Tibial artery (tissue), 4 donors: ENCODE measurements around the gene CCDC93.

Source experiments
- DNase-seq, 2 donors: peaks; one replicate each; pipeline ENCODE4 v3.0.0-alpha.2; 2019
- H3K27ac ChIP-seq, 2 donors: fragments of 200-600 bp; sonication (generic) in 1 of 2; 1 replicate in 1 of 2; 2 replicates in 1 of 2; pipeline ENCODE4 v1.5.1; 2018 to 2019; ENCODE audit warnings: mild to moderate bottlenecking in 1 of 2
- H3K27me3 ChIP-seq, 2 donors: fragments of 200-600 bp; sonication (generic) in 1 of 2; one replicate each; pipeline versions ENCODE4 v1.5.1 to v1.6.0; 2016 to 2019
- H3K36me3 ChIP-seq, 3 donors: fragments of 200-600 bp; sonication (generic) in 2 of 3; one replicate each; pipeline ENCODE4 v1.5.1; 2016 to 2019; ENCODE audit warnings: mild to moderate bottlenecking in 2 of 3
- H3K4me1 ChIP-seq, 4 donors: fragments of 200-600 bp; sonication (generic) in 2 of 4; 1 replicate in 3 of 4; 2 replicates in 1 of 4; pipeline ENCODE4 v1.5.1; 2016 to 2019
- H3K4me3 ChIP-seq, 2 donors: fragments of 200-600 bp; sonication (generic) in 1 of 2; 1 replicate in 1 of 2; 2 replicates in 1 of 2; pipeline ENCODE4 v1.5.1; 2018 to 2019; ENCODE audit warnings: mild to moderate bottlenecking in 2 of 2
- H3K9me3 ChIP-seq, 3 donors: fragments of 200-600 bp; sonication (generic) in 1 of 3; one replicate each; pipeline ENCODE4 v1.5.1; 2016 to 2019
- CTCF ChIP-seq, 2 experiments: fragments of 200-600 bp in 1 of 2; fragments of 450-650 bp in 1 of 2; IDR thresholded peaks; one replicate each; pipeline ENCODE4 v1.5.1; 2017 to 2019; ENCODE audit warnings: antibody characterized with exemption in 2 of 2, mild to moderate bottlenecking in 1 of 2, moderate library complexity in 1 of 2
- intact Hi-C: fragments of 100-400 bp; cut with DNase I; formaldehyde crosslinking; loops from one replicate; pipeline ENCODE4 v1.15.0; 2023; ENCODE audit warnings: low total_unique reads

Gene CCDC93

DNA sequence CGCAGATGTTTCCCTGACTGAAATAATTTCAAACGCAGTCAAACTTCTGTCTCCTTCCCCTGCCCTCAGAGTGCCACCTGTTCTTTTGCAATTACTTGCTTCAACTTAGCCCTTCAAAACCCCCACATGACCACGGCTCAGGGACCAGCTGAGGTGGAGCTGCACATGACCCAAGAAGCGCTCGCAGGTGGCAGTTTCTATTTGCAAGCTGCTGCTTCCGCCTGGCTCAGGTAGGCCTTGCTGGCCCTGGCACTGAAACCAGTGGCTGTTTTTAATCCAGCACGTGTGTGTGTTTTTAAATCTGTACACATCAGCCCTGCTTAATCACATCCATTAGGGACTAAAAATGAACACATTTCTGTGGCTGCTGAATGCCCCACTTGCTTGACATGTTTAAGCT, 95.3 kb downstream of the CCDC93 start:
- no peak for DNase-seq
- Histone ChIP-seq H3K27me3 (no peaks in the 10 kb centered on the region), H3K9me3 (peaks cover 0 to 8% (median under 1%) of the 10 kb centered on the region in 3 donors), H3K4me3 (no peak overlapping the region), H3K27ac (no peak overlapping the region), H3K4me1 (no peaks in the 10 kb centered on the region), H3K36me3 (peaks cover 87 to 90% (median 88%) of the 10 kb centered on the region in 3 donors)
- TF ChIP-seq CTCF (IDR thresholded peaks at IDR 0.05) = no peak
- intact Hi-C loops = no loop called here

DNA sequence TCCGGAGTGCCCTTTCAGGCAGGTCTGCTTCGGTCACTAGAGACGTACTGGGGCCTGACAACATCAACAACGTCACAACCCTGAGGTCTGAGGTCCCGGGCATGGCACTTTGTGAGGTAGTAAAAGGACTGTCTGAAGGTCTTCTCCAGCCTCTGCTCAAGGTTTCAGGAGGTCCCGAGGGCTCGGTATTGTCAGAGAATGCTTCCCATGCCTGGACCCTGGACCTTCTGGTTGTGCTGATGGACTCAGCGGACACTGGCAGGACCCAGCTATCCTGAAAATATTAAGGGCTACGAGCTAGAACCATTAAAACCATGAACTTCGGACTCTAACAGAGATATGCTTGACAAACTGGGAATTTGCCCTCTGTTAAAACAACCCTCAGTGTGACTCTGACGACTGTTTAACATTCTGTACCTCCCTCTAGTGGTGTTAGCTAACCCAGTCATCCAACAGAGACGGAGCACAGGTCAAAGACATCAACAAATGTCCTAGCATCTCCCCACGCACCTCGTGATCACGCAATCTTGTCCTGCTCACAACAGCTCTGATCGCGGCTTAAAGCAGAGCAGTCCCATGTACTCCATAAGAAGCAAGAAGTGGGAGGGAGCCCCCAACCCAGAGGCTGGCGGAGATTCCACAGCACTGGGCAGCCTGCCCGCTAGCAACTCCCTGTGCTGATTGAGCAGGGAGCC, 96.5 kb downstream of the CCDC93 start:
- no peak for TF ChIP-seq CTCF (IDR thresholded peaks at IDR 0.05)
- no peaks in the 10 kb centered on the region for H3K27me3 ChIP-seq
- intact Hi-C loops = no loop called here
- peaks cover 77 to 88% (median 82%) of the 10 kb centered on the region in 3 donors for H3K36me3 ChIP-seq
- no peak overlapping the region for H3K27ac ChIP-seq
- H3K4me1 ChIP-seq = no peaks in the 10 kb centered on the region
- peaks cover 0 to 19% (median 13%) of the 10 kb centered on the region in 3 donors for H3K9me3 ChIP-seq
- H3K4me3 ChIP-seq = no peak overlapping the region
- DNase-seq = no peak

GRCh38 chr2:117902933-117903332, 110.9 kb downstream of the CCDC93 start:
- H3K36me3 ChIP-seq = no peaks in the 10 kb centered on the region
- H3K9me3 ChIP-seq = peaks cover 0 to 10% (median 3%) of the 10 kb centered on the region in 3 donors
- no peak overlapping the region for H3K27ac ChIP-seq
- TF ChIP-seq CTCF (IDR thresholded peaks at IDR 0.05) = no peak
- intact Hi-C loops = no loop called here
- H3K27me3 ChIP-seq = no peaks in the 10 kb centered on the region
- DNase-seq = no peak
- H3K4me3 ChIP-seq = no peak overlapping the region
- no peaks in the 10 kb centered on the region for H3K4me1 ChIP-seq

DNA sequence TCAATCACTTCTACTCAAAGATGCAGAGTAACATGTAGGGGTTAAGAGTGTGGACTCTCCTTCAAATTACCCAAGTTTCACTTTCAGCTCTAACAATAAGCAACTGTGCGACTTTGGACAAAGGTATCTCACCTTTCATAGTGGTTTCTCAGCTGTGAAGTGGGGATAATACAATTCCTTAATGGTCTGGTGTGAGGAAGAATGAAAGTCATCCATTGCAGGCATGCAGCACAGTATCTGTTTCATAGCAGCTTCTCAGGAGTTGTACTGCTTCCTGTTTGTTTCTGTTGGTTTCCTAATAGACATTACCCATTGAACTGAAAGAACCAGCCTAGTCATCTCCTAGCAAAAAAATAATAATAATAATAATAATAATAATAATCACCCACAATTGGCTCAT, 125.0 kb downstream of the CCDC93 start:
- H3K27ac ChIP-seq = no peak overlapping the region

GRCh38 chr2:117885308-117885707, 128.6 kb downstream of the CCDC93 start:
- Histone ChIP-seq H3K36me3 (no peaks in the 10 kb centered on the region), H3K27ac (no peak overlapping the region), H3K4me1 (no peaks in the 10 kb centered on the region), H3K4me3 (no peak overlapping the region), H3K9me3 (no peaks in the 10 kb centered on the region), H3K27me3 (no peaks in the 10 kb centered on the region)
- no peak for TF ChIP-seq CTCF (IDR thresholded peaks at IDR 0.05)
- no peak for DNase-seq
- intact Hi-C loops = no loop called here

More for the DNA sequence above, 125.0 kb downstream of the CCDC93 start:
- H3K4me1 ChIP-seq = no peaks in the 10 kb centered on the region
- DNase-seq = no peak
- no peaks in the 10 kb centered on the region for H3K27me3 ChIP-seq
- no peak overlapping the region for H3K4me3 ChIP-seq
- H3K9me3 ChIP-seq = no peaks in the 10 kb centered on the region
- H3K36me3 ChIP-seq = no peaks in the 10 kb centered on the region
- intact Hi-C loops = no loop called here
- TF ChIP-seq CTCF (IDR thresholded peaks at IDR 0.05) = no peak
